HG03097 (cell line): Measurements from ENCODE around the gene FRMPD4.

Experiments
- ATAC-seq: cut with Tn5 transposase; IDR thresholded peaks from one replicate; pipeline ENCODE4 v1.9.1; 2021; ENCODE audit not compliant: unreplicated experiment, low FRiP score

Gene FRMPD4

DNA sequence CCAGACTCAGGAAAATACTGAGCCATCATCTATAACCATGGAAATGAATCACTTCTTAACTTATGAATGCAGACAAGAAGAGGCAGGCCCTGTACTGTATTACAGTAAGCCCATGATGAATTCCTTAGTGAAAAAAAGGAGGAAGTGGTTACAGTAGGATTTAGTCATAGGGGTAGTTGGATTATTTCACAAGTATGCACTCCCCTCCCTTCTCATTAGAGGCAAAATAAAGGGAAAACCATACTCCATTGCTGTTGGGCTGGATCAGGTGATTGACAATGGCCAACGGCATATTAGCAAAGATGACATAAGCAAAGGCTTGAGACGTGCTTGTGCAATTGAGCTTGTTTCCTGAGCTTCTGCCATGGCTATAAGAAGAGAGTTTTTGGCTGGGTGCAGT is 471.8 kb downstream of the FRMPD4 start:
- ATAC-seq: no peak

DNA sequence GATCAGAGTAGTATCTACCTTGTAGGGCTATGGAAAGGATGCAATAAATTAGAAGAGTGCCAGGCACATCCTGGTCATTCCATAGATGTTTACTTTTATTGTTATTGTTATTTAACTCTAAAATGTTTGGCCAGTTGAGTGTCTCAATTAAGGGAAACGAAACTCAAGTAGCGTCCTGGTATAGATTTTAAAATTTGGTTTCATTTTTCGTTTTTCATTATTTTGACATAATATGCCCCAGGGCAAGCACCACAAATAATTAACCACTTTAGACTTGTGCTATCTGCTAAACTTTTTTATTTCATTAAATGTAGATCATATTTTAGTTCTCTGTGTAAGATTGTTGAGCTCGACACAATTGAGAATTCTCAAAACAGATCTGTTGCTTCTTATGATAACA is 473.2 kb downstream of the FRMPD4 start:
- no peak for ATAC-seq

GRCh38 chrX:12614266-12614665 is 476.0 kb downstream of the FRMPD4 start:
- ATAC-seq: no peak

DNA sequence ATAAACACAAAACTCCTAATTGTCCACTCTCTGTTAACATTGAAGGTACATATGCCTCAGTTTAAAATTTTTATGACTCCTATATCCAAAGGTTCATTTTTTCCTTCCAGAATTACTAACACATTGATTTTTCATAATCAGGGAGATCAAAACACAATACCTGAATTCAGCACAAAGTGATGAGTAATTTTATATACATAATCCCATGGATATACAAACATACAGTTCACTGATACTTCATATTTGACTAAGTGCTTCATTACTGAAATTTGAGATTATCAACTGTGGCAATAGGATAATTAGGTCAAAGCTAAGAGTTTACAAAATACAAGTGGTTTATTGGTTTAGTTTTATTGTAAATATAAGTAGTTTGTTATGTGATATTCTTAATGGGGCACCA is 476.8 kb downstream of the FRMPD4 start:
- ATAC-seq: no peak

DNA sequence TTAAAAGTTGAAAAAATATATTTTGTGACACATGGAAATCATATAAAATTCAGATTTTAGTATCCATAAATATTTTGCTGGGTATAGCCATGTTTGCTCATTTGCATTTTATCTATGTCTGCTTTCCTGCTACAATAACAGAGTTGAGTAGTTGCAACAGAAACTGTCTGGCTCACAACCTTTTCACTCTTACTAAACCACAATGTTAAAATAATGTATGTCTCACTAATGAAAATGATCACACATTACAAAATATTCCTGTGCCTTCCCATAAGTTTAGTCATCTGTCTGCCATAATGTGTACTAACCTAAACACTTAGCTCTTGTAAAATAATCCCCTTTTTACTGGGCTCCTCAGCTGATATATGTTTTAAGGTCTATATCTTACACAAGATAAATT is 479.0 kb downstream of the FRMPD4 start:
- no peak for ATAC-seq

DNA sequence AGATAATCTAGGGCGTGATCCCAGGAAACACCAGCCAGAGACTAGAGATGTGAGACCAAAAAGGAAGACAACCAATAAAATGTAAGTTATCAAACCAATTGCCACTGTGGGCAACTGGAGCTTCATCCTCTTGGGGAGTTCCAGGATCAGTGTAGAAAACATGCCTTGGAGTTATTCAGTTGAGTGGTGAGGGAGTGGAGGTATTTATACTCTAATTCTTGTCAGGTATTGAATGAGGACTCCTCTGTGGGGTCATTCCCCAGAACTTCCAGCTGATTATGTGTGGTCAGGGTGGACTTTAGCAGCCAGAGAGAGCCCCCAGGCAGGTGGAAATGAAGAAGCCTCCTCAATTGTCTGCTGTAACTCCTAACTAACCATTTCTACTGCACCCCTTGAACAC is 509.0 kb downstream of the FRMPD4 start:
- ATAC-seq: no peak

DNA sequence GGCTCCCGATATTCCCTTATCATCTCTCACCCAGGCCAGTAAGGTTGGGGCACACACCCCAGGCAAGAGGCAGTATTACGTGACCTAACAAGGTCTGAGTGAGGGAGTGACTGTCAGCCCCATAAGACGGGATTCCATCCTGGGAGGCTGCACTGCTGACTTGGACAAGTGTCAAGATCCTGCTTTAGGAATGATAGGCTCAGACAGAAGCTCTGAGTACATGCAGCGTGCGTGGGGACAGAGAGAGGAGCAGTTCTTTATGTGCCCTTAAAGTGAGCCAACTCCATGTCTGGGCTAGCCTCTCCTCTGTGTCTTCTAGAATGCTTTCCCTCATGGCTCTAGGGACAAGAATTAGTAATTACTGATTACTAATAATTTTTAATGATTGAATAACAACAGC is 510.7 kb downstream of the FRMPD4 start:
- ATAC-seq: no peak

- no peak for ATAC-seq
Observed at GRCh38 chrX:12657433-12657832, 519.2 kb downstream of the FRMPD4 start.

DNA sequence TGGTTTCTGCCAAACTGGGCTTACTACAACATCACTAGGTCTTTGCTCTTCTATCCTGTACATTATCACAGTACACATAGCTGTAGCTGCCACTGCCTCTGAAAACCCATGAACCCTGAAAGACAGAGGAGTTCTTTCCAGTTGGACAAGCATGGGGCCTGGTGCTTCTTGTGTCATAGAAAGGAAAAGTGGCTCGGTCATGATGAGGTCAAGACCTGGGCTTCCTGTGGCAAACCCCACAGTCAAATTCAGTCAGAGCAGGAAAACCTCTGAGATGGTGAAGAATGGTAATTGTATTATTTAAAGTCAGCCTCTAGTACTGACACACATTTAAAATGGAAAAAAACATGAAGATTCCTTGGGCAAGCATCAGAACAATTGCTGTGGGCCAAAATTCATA is 519.6 kb downstream of the FRMPD4 start:
- peak; percentile 73 for ATAC-seq

DNA sequence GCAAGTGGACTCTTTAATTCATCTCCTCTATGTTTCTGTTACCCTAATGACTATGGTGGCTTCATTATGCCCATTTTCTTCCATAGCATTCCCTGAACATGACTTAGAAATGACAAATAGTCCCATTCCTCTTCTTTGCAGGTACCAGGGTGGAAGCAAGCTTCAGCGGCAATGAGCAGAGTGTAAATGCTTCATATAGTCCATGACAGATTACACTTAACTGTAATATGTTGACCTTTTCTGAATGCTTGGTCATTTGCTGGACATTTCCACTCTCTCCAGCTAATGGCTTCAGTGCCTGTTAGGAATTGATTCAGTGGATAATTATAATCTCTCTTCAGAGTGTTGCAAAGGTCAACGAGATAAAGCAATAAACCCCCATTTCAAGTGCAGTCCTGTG is 523.2 kb downstream of the FRMPD4 start:
- no peak for ATAC-seq

- no peak for ATAC-seq
Observed at GRCh38 chrX:12672367-12673106, 534.3 kb downstream of the FRMPD4 start.

DNA sequence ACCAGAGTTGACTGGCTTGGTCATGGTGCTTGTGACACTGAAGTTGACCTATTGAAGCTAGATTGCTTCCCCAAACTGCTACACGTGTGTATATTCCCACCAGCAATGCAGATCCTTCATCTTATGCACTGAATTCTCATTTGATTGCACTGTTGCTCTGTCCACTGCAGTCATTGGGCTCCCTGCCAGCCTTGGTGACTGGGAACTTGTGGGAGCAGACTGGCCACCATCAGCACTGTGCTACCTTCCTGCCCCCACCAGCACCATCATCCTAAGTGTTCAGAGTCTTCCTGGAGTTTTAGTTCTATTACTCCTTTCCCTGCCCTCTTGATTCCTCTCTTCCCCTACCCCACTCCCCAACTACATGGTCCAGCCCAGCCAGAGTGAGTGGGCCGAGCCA is 535.2 kb downstream of the FRMPD4 start:
- no peak for ATAC-seq

GRCh38 chrX:12679522-12679921 is 541.2 kb downstream of the FRMPD4 start:
- no peak for ATAC-seq

DNA sequence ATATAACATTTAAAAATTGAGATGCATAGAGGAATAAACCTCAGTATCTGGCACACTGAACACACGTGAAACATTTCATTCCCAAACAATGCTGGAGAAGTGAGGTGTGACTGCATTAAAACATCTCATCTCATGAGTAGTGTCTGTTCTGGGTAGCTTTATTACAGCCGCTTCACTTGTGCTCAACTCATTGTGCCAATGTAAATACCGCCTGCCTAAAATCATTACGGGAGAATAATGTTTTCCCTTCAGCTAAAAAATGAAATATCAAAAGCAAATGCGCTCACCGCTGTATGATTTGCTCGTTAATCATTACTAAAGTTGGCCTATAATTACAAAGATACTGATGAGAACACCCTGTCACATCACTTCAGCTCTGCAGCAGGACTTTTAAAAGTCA is 542.8 kb downstream of the FRMPD4 start:
- no peak for ATAC-seq

GRCh38 chrX:12685541-12685940 is 547.3 kb downstream of the FRMPD4 start:
- no peak for ATAC-seq

DNA sequence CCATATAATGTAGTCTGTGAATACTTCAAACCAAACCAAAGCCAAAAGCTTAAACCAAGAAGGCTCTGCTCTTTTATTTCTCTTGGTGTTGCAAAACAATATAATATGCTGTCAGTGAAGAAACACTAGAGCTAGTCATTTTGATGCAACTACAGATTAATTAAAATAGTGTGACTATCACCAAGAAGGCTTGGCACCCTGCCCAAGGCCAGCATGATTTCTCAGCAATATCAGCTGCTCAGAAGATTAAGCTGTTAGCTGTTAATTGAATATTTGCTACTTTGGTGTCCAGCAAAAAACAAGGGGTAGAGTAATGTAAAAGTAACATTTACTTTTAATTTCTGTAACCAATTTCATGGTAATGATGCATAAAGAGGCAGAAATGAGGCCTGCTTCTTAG is 548.1 kb downstream of the FRMPD4 start:
- no peak for ATAC-seq

- no peak for ATAC-seq
Observed at GRCh38 chrX:12690646-12691045, 552.4 kb downstream of the FRMPD4 start.

DNA sequence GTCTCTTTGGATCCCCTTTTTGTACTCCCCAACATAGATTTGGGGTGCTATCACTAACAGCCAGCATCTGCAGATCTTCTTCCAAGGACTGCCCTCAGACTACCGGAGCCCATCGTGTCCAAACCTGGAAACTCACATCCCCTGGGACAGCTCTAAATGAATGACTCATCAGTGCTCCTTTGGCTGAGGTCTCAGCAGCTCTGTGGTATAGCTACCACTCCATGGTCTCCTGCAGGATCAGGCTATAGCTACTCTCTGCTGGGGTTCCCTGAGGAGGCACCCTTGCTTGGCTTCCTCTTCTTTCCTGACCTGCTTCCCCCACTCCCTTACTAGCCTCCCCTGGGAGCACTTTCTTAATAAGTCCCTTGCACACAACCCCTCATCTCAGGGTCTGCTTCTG is 555.5 kb downstream of the FRMPD4 start:
- ATAC-seq: no peak

DNA sequence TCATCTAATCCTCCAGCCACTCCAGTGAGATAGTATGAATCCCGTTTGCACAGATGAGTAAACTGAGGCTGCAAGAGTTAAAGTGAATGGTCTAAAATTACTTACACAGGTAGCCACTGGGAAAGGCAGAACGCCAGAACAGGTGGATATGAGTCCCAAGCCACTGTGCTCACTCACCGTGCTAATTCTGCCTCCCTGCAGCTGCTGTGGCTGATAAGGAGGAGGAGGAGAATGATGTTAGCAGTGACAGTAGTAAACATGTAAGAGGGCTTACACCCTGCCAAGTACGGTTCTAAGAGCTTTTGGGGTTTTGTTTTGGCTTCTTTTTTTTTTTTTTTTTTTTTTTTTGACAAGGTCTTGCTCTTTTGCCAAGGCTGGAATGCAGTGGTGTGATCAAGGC is 562.5 kb downstream of the FRMPD4 start:
- ATAC-seq: no peak

DNA sequence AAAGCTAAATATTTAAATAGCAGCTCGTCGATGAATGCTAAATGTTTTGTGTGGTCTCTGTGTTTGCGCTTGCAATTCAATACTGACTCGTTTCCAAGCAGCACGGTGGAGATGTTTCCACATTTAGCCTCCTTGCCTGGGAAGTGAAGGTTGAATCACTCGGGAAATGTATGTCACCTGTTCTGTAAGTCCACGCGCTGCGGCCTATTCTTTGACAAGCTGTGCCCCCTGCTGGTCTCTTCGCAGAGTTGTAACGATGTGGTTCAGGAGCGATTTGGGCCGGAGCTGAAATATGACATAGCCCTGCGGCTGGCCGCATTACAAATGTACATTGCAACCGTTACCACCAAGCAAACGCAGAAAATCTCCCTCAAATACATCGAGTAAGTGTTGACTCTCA is 563.4 kb downstream of the FRMPD4 start:
- no peak for ATAC-seq

DNA sequence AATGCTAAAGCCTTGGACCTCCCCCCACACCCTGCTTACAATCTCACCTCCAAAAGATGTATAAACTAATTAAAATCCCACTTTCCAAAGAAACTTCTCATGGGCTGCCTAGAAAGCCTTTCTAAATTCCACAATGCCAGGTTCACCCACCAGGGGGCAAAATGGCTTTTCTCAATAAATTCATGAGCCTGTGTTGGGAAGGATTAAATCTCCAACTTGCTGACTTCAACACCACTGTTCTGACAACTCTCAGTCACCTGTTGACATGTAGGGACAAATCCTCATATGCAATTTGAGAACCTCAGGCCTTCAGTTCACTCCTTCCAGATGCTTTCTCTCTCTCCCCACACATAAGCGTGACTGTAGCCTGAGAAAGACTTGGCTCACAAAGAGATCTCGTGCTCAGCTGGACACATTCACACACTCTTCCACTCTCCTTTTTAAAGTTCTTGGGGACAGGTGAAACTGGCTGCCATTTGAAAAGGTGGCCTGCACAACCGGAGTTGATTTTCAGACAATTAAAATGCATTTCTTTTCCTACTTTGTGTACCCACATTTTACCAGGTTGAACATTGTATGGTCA is 564.3 kb downstream of the FRMPD4 start:
- no peak for ATAC-seq

GRCh38 chrX:12704706-12705105 is 566.4 kb downstream of the FRMPD4 start:
- no peak for ATAC-seq

- ATAC-seq: no peak
Observed at GRCh38 chrX:12709047-12709446, 570.8 kb downstream of the FRMPD4 start.
